B cell (primary cell): Measurements from ENCODE around the gene DAPK3.
"Not testable (repeated sequence)": the region's sequence is repeated elsewhere in the genome, so short reads cannot be mapped to it uniquely, and the experiment has no call there.

ENCODE experiments used
- CTCF ChIP-seq: fragments of 200-600 bp; IDR thresholded peaks from one replicate; pipeline ENCODE4 v1.8.0; 2022; ENCODE audit warnings: antibody characterized with exemption, mild to moderate bottlenecking
- EZH2 ChIP-seq: IDR thresholded peaks from 2 replicates; pipeline ENCODE4 v1.6.1; 2012; ENCODE audit warnings: borderline replicate concordance, low read depth, mild to moderate bottlenecking, moderate library complexity, low read length; ENCODE audit not compliant: insufficient read depth, poor library complexity, severe bottlenecking

GRCh38 chr19:4011430-4011829 is 40.5 kb upstream of the DAPK3 start:
- TF ChIP-seq CTCF, EZH2: not testable (repeated sequence)
